GM20000 (cell line): ENCODE data around the gene CDK5RAP1.

Source experiments
- DNase-seq: peaks from one replicate; pipeline ENCODE4 v3.0.0; 2012; ENCODE audit warnings: low spot score
- CTCF ChIP-seq: IDR thresholded peaks from 2 replicates; pipeline ENCODE4 v1.5.1; 2012; ENCODE audit warnings: mild to moderate bottlenecking, control low read depth; ENCODE audit errors: extremely low read depth, missing control alignments

The CDK5RAP1 gene

GRCh38 chr20:33337119-33337518 is 64.2 kb downstream of the CDK5RAP1 start:
- no peak for TF ChIP-seq CTCF
- no peak for DNase-seq

GRCh38 chr20:33336375-33336774 is 64.9 kb downstream of the CDK5RAP1 start:
- no peak for TF ChIP-seq CTCF

GRCh38 chr20:33334111-33334510 is 67.2 kb downstream of the CDK5RAP1 start:
- no peak for TF ChIP-seq CTCF
- no peak for DNase-seq

More at GRCh38 chr20:33336375-33336774, 64.9 kb downstream of the CDK5RAP1 start:
- DNase-seq: no peak

GRCh38 chr20:33333616-33334015 is 67.7 kb downstream of the CDK5RAP1 start:
- DNase-seq: no peak
- TF ChIP-seq CTCF: no peak

- no peak for TF ChIP-seq CTCF
- DNase-seq: no peak
These were observed 68.3 kb downstream of the CDK5RAP1 start for GRCh38 chr20:33332905-33333456.

- no peak for DNase-seq
- TF ChIP-seq CTCF: no peak
These were observed 72.9 kb downstream of the CDK5RAP1 start for GRCh38 chr20:33328157-33329137.

- no peak for TF ChIP-seq CTCF
- no peak for DNase-seq
These were observed 76.0 kb downstream of the CDK5RAP1 start for GRCh38 chr20:33325350-33325749.
